Muscle of back (tissue), 11 donors: ENCODE data around the gene TRIM9. TPM values are rescaled to one million over a fixed set of nuclear protein-coding genes. Genes with fewer than 3 reads are reported as not detected.
"Not testable (repeated sequence)": the region's sequence is repeated elsewhere in the genome, so short reads cannot be mapped to it uniquely, and the experiment has no call there.

ENCODE experiments used
- DNase-seq, 3 donors: peaks; one replicate each; pipeline versions ENCODE4 v3.0.0 to v3.0.0-alpha.2; 2013
- polyA plus RNA-seq, 10 donors: library from polyadenylated mRNA; unstranded; fragments of 120-200 nt; gene quantifications; one replicate each; pipeline ENCODE4 v1.2.1, GENCODE V29; 2013; ENCODE audit not compliant: insufficient read length in 10 of 10

Gene TRIM9
- polyA plus RNA-seq, 10 donors, result 0.65 to 6.7 (median 2.5) TPM

- no peak for DNase-seq
These were observed 89.9 kb downstream of the TRIM9 start for GRCh38 chr14:51004801-51005526.

GRCh38 chr14:51004352-51004800 lies 90.5 kb downstream of the TRIM9 start:
- no peak for DNase-seq

- DNase-seq, result no peak
These were observed 92.4 kb downstream of the TRIM9 start for GRCh38 chr14:51002406-51002999.

- DNase-seq, result no peak
These were observed 94.3 kb downstream of the TRIM9 start for GRCh38 chr14:51000566-51000965.

GRCh38 chr14:50999726-51000125 lies 95.2 kb downstream of the TRIM9 start:
- DNase-seq, result no peak

- no peak for DNase-seq
These were observed 96.3 kb downstream of the TRIM9 start for GRCh38 chr14:50998612-50999011.

- no peak for DNase-seq
These were observed 97.2 kb downstream of the TRIM9 start for GRCh38 chr14:50997712-50998111.

GRCh38 chr14:50994158-50994557 lies 100.7 kb downstream of the TRIM9 start:
- not testable (repeated sequence) for DNase-seq

- no peak for DNase-seq
These were observed 109.0 kb downstream of the TRIM9 start for GRCh38 chr14:50985859-50986331.

GRCh38 chr14:50985124-50985858 lies 109.6 kb downstream of the TRIM9 start:
- DNase-seq, result peak in 1 of 3 donors; percentile 26

GRCh38 chr14:50984036-50984710 lies 110.7 kb downstream of the TRIM9 start:
- DNase-seq, result no peak

- peak in 1 of 3 donors; percentile 22 for DNase-seq
These were observed 114.7 kb downstream of the TRIM9 start for GRCh38 chr14:50979941-50980850.

- DNase-seq, result no peak
These were observed 116.0 kb downstream of the TRIM9 start for GRCh38 chr14:50978888-50979287.

GRCh38 chr14:50978529-50978871 lies 116.4 kb downstream of the TRIM9 start:
- no peak for DNase-seq

GRCh38 chr14:50977863-50978528 lies 116.9 kb downstream of the TRIM9 start:
- no peak for DNase-seq

- no peak for DNase-seq
These were observed 120.8 kb downstream of the TRIM9 start for GRCh38 chr14:50974118-50974517.

- DNase-seq, result no peak
These were observed 122.2 kb downstream of the TRIM9 start for GRCh38 chr14:50972734-50973133.

GRCh38 chr14:50970886-50971781 lies 123.8 kb downstream of the TRIM9 start:
- no peak for DNase-seq

GRCh38 chr14:50967790-50968189 lies 127.1 kb downstream of the TRIM9 start:
- no peak for DNase-seq
